KOPT-K1 (cell line): Measurements from ENCODE around the gene SHB.

ENCODE experiments used
- H3K27ac ChIP-seq: fragments of 200-600 bp; sonication (generic); 2 replicates; pipeline ENCODE4 v1.5.1; 2016; ENCODE audit warnings: antibody characterized with exemption, mild to moderate bottlenecking, low read depth, low read length; ENCODE audit not compliant: poor library complexity, severe bottlenecking
- H3K36me3 ChIP-seq: fragments of 200-600 bp; sonication (generic); 2 replicates; pipeline ENCODE4 v1.5.1; 2017; ENCODE audit warnings: antibody characterized with exemption, mild to moderate bottlenecking, low read length, moderate library complexity; ENCODE audit not compliant: insufficient read depth
- H3K9me3 ChIP-seq: fragments of 200-600 bp; sonication (generic); 2 replicates; pipeline ENCODE4 v1.5.1; 2017; ENCODE audit warnings: antibody characterized with exemption, low read length, mild to moderate bottlenecking; ENCODE audit not compliant: insufficient read depth, poor library complexity, severe bottlenecking

SHB gene

DNA sequence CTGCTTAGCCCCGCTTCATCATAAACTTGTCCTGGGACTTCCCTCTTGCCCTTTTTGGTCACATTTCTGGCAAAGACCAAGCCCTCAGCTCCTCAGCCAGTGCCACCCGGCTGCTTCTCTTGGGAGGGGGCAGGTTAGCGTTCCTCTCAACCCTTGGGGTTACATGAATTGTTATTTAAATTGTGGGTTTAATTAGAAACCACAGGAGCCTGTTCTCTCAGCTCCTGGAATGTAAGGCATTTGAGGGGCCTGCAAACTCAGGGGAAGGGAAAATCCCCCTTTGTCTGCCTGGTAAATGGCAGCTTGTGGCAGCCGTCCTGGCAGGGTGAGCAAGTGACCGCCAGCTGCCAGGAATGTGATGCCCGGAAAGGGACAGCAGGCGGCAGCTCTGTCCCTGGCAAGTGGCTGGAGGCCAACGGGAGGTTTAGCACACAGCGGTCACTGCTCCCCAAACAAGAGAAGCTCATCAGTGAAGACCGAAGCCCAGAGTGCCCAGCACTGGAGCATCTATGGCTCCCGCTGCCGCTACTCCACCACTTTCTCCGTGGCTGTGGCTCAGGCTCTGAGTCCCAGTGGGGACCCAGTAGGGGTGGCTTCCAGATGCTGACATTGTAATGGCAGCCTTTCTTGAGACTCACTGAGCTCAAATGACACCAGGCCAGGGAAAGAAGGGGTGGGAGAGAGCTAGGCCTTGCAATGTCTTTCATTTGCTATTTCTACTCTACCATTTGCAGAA lies 51.7 kb downstream of the SHB start:
- Histone ChIP-seq H3K36me3 (no peaks in the 10 kb centered on the region), H3K27ac (no peak overlapping the region)

DNA sequence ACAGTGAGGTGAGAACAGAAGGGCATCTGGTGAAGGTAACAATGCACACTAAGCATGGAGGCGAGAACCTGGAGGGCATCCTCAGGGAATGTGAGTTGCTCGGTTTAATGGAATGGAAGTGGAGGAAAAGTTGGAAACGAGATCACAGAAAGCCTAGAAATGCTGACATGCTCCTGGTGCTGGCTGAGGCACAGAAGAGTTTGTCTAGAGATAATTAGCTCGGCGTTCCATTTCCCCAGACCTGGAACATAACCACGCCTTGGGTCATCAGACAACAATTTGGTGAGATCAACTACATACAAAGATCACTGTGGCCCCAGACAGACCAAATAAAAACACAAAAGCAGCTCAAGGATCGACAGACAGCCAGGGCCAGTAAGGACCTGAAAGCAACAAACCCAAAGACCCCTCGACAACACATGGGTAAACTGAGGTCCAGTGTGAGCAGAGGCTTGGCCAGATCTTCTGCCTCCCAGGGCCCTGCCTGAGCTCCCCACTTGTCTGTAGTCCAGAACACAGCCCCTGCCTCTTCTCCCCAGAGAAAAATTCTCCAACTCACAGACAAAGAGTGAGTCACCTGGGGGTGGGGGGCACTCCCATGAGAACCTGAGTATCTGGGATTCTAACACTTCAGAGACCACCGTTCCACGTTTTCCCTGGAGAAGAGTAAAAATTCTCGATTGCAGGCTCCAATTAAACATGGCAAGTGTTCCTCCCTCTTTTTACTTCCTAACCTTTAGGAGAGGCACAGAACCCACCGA lies 52.5 kb downstream of the SHB start:
- H3K9me3 ChIP-seq = no peaks in the 10 kb centered on the region
- no peaks in the 10 kb centered on the region for H3K36me3 ChIP-seq
- no peak overlapping the region for H3K27ac ChIP-seq

More for the DNA sequence above, 51.7 kb downstream of the SHB start:
- no peaks in the 10 kb centered on the region for H3K9me3 ChIP-seq

DNA sequence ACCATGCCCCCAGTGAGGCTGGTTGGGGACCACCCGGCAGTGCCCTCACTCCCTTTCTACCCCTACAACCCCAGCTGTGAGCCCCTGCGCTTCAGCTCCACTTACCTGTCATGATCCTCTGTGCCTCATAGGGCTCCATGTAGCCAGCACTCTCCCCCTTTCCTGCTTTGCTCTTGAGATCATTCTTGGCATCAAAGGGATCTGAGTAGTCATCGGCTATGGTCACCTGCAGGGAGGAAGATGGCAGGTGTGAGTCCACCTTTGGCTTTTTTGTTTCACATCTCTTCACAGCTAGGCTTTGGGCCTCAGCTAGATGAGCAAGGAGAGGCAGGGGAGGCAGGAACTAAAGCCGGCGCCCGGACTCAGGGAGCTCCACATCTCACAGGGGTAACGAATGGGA lies 53.1 kb downstream of the SHB start:
- H3K27ac ChIP-seq = no peak overlapping the region

DNA sequence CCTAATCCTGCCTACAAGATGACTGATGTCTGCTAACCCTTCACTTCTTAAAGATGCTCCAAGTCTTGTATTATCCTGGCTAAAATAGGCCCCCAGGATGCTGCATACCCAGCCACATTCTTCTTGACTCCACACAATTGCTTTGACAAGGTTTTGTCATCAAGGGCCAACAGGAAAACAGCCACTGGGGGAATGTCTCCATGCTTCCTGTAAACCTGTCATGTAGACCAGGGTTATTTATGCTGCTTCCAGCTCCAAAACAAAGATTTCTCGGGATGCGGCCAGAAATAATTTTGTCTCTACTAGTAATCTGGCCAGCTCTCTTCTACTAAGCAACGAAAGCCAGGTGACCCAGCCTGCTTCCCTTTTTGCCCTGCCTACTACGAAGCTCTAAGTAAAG lies 53.8 kb downstream of the SHB start:
- H3K36me3 ChIP-seq = no peaks in the 10 kb centered on the region
- no peak overlapping the region for H3K27ac ChIP-seq
- no peaks in the 10 kb centered on the region for H3K9me3 ChIP-seq

More for the DNA sequence above, 53.1 kb downstream of the SHB start:
- no peaks in the 10 kb centered on the region for H3K9me3 ChIP-seq
- no peaks in the 10 kb centered on the region for H3K36me3 ChIP-seq

DNA sequence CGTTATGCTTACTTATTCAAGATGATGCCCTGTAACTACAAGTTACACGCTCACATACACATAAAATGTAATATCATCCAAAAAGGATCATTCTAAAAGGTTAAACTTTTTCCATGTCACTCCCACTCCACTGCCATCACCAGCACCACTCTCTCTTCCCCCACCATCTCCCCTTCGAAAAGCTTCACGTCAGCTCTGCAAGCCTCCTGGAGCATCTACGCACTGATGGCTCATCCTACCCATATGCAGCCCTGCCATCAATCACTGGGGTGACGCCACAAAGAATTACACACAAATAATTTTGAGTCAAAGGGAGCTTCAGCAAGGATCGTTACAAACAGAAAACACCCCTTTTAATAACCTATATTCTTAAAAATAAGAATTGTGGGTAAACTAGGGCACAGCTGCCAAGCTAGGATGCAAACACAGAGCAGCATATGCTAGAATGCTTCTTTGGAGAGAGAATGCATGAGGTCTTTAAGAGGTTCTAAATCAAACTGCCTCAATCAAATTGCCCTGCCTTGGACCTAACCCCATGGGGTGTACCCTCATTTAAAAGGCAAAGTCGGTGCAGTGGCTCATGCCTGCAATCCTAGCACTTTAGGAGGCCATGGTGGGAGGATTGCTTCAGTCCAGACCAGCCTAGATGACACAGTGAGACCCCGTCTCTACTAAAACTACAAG lies 56.1 kb downstream of the SHB start:
- Histone ChIP-seq H3K36me3 (no peaks in the 10 kb centered on the region), H3K9me3 (no peaks in the 10 kb centered on the region), H3K27ac (no peak overlapping the region)

DNA sequence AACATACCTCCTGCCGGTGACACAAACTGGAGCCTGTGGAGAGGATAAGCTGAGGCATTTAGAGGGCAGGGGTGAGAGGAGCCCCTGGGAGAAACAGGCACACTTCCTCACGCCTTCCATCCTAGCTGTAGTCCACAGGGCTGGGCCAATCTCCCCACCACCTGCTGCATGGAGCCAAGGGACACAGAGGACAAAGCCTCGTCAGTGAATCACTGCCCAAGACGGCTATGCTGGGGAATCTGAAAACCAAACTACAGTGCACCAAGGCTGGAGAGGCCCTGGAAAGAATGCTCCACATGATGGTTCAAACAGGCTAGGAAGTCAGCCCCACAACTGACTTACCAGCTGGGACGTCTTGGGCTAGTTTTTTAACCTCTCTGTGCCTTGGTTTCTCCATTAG lies 57.0 kb downstream of the SHB start:
- Histone ChIP-seq H3K36me3 (no peaks in the 10 kb centered on the region), H3K9me3 (no peaks in the 10 kb centered on the region), H3K27ac (no peak overlapping the region)

DNA sequence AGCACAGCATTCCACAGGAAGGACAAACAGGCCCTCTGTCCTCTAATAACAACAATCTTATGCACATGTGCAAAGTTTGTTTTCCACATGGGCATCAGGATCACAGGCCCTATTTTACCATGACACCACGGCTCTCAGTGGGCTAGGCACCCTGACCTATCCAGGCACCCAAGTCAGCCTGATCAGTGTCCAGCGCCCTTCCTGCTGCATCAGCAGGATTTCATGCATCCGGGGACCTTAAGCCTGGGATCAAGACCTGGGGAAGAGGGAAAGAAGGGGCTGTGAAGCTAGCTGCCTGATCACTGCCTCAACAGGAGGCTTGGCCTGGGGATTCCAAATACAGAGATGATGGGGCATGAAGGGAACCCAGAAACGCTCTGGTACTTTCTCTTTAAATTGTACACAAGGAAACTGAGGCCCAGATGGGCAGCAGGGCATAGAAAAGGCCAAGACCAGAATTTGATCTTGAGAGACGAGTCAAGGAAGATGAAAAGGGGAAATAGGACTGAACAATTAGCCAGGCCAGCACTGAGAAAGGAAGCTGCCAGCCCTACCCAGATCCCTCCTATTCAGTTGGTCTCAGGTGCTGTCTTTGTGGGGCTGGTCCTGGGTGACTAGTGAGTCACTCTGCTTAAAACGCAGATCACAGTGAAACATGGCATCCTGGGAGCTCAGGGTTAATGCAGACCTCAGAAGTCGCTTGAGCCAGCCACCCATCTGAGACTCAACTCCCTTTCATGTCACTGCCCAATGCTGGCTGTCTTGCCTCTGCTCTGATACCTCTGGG lies 57.9 kb downstream of the SHB start:
- Histone ChIP-seq H3K36me3 (no peaks in the 10 kb centered on the region), H3K9me3 (no peaks in the 10 kb centered on the region), H3K27ac (no peak overlapping the region)

DNA sequence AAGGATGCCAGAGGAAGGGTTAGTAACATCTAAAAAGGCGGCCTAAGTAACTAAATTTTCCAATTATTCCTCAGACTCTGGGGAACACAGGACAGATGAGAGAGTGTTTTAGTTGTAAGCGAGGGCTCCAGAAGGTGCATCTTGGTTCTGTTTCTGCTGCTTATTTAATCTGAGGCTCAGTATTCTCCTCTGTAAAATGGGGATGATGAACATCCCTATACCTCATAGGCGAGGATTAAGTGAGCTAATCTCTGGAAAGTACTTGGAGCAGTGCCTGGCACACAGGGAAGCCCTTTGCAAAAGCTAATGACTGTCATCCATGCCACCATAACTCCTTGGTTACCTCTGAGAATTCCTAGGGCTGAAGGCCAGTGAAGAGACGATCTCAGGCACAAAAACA lies 59.0 kb downstream of the SHB start:
- Histone ChIP-seq H3K9me3 (no peaks in the 10 kb centered on the region), H3K36me3 (no peaks in the 10 kb centered on the region), H3K27ac (no peak overlapping the region)

DNA sequence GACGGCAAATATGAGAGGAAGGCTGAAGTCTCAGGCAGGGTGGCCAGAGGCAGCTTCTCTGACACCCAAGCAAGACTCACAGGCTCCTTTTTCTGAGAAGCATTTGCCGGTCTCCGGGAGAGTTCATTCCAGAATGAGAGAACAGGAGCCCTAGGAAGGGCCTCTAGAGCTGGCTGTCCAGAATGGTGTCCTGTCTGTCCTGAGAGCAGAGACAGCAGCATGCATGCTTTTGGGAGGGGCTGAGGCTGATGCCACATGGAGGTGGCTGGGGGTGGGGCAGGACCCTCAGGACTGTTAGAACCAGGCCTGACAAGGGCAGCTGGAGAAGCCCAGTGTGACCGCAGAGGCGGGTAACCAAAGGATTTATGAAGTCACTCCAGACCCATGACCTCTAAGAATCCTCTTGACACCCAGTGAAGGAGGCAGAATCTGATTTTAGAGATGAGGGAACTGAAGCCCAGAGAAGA lies 60.0 kb downstream of the SHB start:
- Histone ChIP-seq H3K27ac (no peak overlapping the region), H3K9me3 (no peaks in the 10 kb centered on the region), H3K36me3 (no peaks in the 10 kb centered on the region)

DNA sequence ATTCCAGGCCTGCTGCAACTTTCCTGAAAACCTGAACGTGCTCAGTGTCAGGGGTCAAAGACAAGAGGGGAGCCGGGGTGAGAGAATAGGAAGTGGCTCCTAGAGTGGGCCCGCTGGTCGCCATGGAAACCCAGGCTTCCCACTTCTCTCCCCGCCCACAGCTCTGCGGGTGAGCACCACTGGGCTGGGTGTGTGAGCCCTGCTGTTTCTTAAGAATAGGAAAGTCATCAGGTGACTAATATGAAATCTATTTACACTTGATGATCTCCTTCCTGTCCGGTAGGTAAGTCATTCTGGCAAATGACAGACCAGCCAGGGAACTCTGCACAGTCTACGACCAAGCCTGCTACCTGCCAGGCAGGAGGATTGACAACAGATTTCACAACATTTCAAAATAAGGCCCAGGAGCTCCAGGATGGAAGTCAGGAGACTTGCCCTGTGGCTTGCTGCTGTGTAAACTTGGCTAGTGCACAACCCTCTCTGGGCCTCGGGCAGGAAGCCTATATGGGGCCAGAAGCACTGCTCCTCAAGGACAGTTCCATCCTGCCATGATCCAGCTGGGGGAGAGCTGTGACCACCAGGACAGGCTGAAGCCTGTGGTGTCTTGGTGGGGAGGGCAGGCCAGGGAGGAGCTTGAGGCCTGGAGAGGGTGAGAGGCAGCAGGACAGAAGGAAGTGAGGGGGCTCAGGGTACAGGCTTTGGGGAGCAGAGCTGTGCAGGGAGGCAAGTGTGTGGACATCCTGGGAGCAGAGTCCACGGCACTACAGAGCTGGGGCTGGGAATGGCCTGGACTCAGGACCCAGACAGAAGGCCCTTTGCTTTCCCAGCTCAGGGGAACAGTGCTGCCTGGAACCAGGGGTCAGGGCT lies 60.6 kb downstream of the SHB start:
- H3K27ac ChIP-seq = no peak overlapping the region
- H3K36me3 ChIP-seq = no peaks in the 10 kb centered on the region
- no peaks in the 10 kb centered on the region for H3K9me3 ChIP-seq

DNA sequence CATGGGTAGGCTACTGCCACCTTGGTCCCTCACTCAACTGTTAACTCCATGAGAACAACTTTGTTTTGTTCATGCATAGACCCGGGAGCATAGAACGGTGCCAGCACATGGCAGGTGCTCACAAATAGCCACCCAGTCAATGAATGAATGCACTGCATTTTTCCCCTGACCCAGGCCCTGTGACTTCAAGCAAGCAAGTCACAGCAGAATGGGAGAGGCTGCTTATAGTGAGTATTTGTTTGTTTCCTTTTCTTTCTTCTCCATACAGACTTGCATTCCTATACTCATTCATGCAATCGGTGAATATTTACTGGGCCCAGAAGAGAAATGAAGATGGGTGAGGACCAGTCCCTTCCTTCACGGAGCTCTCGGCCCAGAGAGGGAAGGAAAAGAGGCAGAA lies 62.0 kb downstream of the SHB start:
- no peak overlapping the region for H3K27ac ChIP-seq
- no peaks in the 10 kb centered on the region for H3K36me3 ChIP-seq
- H3K9me3 ChIP-seq = no peaks in the 10 kb centered on the region

DNA sequence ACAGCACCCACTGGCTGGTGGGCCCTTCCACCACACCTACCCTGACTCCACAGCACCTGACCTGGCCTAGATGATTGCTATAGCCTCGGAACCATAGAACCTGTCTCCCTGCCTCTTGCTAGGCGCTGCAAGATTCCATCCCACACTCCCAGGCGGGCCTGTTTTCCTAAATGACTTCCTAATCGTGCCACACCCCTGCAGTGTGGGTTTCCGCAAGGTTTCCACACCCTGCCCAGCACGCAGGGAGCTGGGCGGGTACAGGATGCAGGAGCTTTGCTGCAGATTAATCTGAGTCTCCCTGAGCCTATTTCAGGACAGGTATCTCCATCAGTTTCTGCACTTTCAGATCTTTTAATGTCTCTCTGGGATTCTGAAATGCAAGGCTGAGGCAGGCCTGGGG lies 62.9 kb downstream of the SHB start:
- H3K36me3 ChIP-seq = no peaks in the 10 kb centered on the region

DNA sequence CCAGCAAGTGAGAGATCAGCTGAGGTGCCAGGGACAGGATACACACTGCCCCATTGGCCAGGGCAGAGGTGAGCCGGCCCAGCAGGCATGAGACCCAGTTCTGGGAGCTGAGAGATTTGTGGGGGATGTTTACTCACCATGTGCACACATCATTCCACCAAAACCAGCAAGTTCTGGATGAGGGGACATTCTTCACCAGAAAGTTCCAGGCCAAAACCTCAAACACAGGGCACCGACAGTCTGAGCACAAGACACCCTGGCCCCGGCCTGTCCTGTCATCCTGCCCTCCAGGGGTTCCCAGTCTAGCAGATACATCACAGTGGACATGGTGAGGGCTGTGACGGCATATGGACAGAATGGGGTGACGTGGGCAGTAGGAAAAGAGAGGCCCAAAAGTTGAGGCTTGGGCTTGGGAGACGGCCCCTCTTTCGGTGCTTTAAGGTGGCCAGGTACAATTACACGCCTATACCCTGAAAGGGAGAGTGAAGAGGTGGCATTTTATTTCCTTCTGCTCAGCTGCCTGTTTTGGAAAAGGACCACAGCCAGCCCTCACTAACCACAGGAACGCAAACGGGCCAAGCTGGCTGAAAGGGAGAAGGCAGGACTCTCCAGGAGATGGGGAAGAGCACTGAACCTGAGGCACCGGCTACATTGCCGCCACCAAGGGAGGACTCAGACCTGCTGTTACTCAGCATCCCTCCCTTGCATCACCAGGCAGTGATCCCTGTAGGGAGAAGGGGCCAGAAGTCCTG lies 64.0 kb downstream of the SHB start:
- H3K36me3 ChIP-seq = no peaks in the 10 kb centered on the region
- no peaks in the 10 kb centered on the region for H3K9me3 ChIP-seq
- no peak overlapping the region for H3K27ac ChIP-seq

More for the DNA sequence above, 62.9 kb downstream of the SHB start:
- H3K27ac ChIP-seq = no peak overlapping the region
- H3K9me3 ChIP-seq = no peaks in the 10 kb centered on the region
